ENCODE results near the gene PPP2R5D. TPM values are rescaled to one million over a fixed set of nuclear protein-coding genes. Genes with fewer than 3 reads are reported as not detected.

PPP2R5D gene
- total RNA-seq, 1 donor from 2014 or later: 25.3 TPM

- intact Hi-C loops (cut with DNase I): no loop called here
- DNase-seq (ENCODE audit: low spot score): no peak
Observed at GRCh38 chr6:42962502-42963178, 21.7 kb upstream of the PPP2R5D start.

- intact Hi-C loops (cut with DNase I): no loop called here
- DNase-seq (ENCODE audit: low spot score): no peak
Observed at GRCh38 chr6:42963179-42963854, 21.1 kb upstream of the PPP2R5D start.

- intact Hi-C loops (cut with DNase I): no loop called here
Observed at GRCh38 chr6:42963855-42964605, 20.3 kb upstream of the PPP2R5D start.

GRCh38 chr6:42966571-42966970 is 17.8 kb upstream of the PPP2R5D start:
- no peak for DNase-seq (ENCODE audit: low spot score)
- intact Hi-C loops (cut with DNase I): no loop called here

More at GRCh38 chr6:42963855-42964605, 20.3 kb upstream of the PPP2R5D start:
- no peak for DNase-seq (ENCODE audit: low spot score)

- no peak for DNase-seq (ENCODE audit: low spot score)
- intact Hi-C loops (cut with DNase I): no loop called here
Observed at GRCh38 chr6:42967228-42967627, 17.1 kb upstream of the PPP2R5D start.

- DNase-seq (ENCODE audit: low spot score): no peak
Observed at GRCh38 chr6:42968126-42968701, 16.2 kb upstream of the PPP2R5D start.

GRCh38 chr6:42968783-42969182 is 15.6 kb upstream of the PPP2R5D start:
- no peak for DNase-seq (ENCODE audit: low spot score)
- intact Hi-C loops (cut with DNase I): no loop called here

More at GRCh38 chr6:42968126-42968701, 16.2 kb upstream of the PPP2R5D start:
- intact Hi-C loops (cut with DNase I): no loop called here

GRCh38 chr6:42969431-42969830 is 14.9 kb upstream of the PPP2R5D start:
- DNase-seq (ENCODE audit: low spot score): no peak
- intact Hi-C loops (cut with DNase I): no loop called here

GRCh38 chr6:42969934-42970333 is 14.4 kb upstream of the PPP2R5D start:
- intact Hi-C loops (cut with DNase I): no loop called here
- no peak for DNase-seq (ENCODE audit: low spot score)

GRCh38 chr6:42970871-42971612 is 13.3 kb upstream of the PPP2R5D start:
- intact Hi-C loops (cut with DNase I): no loop called here
- DNase-seq (ENCODE audit: low spot score): no peak

GRCh38 chr6:42971746-42972327 is 12.5 kb upstream of the PPP2R5D start:
- intact Hi-C loops (cut with DNase I): no loop called here
- DNase-seq (ENCODE audit: low spot score): no peak

- intact Hi-C loops (cut with DNase I): no loop called here
- no peak for DNase-seq (ENCODE audit: low spot score)
Observed at GRCh38 chr6:42973926-42974325, 10.4 kb upstream of the PPP2R5D start.

GRCh38 chr6:42974919-42975505 is 9.4 kb upstream of the PPP2R5D start:
- DNase-seq (ENCODE audit: low spot score): no peak
- intact Hi-C loops (cut with DNase I): loop anchor here (5.0 kb wide), 1 partner anchor 43 kb away; no protein-coding TSS in a partner anchor

GRCh38 chr6:42978487-42978838 is 5.9 kb upstream of the PPP2R5D start:
- no peak for DNase-seq (ENCODE audit: low spot score)
- intact Hi-C loops (cut with DNase I): loop anchor here (5.0 kb wide), 1 partner anchor 46 kb away; no protein-coding TSS in a partner anchor

GRCh38 chr6:42978839-42979522 is 5.4 kb upstream of the PPP2R5D start, which contains the start of gene PEX6:
TSS of gene PEX6 (minus strand) at chr6:42979181. CDS start at chr6:42979150, 31 bp downstream.
- intact Hi-C loops (cut with DNase I): loop anchor here (5.0 kb wide), 1 partner anchor 47 kb away; no protein-coding TSS in a partner anchor
- DNase-seq (ENCODE audit: low spot score): peak; percentile 93

- intact Hi-C loops (cut with DNase I): loop anchor here (5.0 kb wide), 1 partner anchor 47 kb away; no protein-coding TSS in a partner anchor
- DNase-seq (ENCODE audit: low spot score): no peak
Observed at GRCh38 chr6:42979523-42980177, 4.7 kb upstream of the PPP2R5D start.

GRCh38 chr6:42981836-42982235 is 2.5 kb upstream of the PPP2R5D start:
- intact Hi-C loops (cut with DNase I): no loop called here
- DNase-seq (ENCODE audit: low spot score): no peak
